GM12878 (cell line): Measurements from ENCODE around the gene STK39. TPM values are rescaled to one million over a fixed set of nuclear protein-coding genes. Genes with fewer than 3 reads are reported as not detected.

Experiments used
- ATAC-seq: fragments of 200-7000 bp; cut with Tn5 transposase; 3 replicates; pipeline ENCODE4 v1.9.1; 2020; ENCODE audit warnings: mild to moderate bottlenecking, moderate library complexity
- BruUV-seq: library from RNA; stranded (reverse); fragments of 400-500 nt; replicated peaks from 2 replicates; lab custom pipeline; 2021; lab: Mats Ljungman, UMichigan
- CTCF ChIA-PET: fragments of 300-600 bp; sonication (Branson Sonifier 250); formaldehyde crosslinking; extraction: SDS; loops from one replicate; lab custom pipeline; 2021; ENCODE audit warnings: inconsistent platforms; lab: Yijun Ruan, JAX
- POLR2A ChIA-PET: fragments of 350-600 bp; formaldehyde crosslinking; extraction: SDS; loops from one replicate; lab custom pipeline; 2021; ENCODE audit warnings: inconsistent platforms; lab: Charles Lee
- RAD21 ChIA-PET: fragments of 300-600 bp; sonication (Branson Sonifier 250); formaldehyde crosslinking; loops from one replicate; lab custom pipeline; 2023; ENCODE audit warnings: antibody characterized with exemption; ENCODE audit not compliant: unreplicated experiment; lab: Charles Lee
- SMC1A ChIA-PET: fragments of 300-600 bp; sonication (Branson Sonifier 250); formaldehyde crosslinking; loops from one replicate; lab custom pipeline; 2023; ENCODE audit not compliant: unreplicated experiment, uncharacterized antibody; lab: Charles Lee
- DNase-seq: peaks from one replicate; pipeline ENCODE4 v3.0.0-alpha.2; 2011; ENCODE audit warnings: low read depth, low spot score
- FAIRE-seq: peaks from 3 replicates; lab custom pipeline; 2011; peaks lifted over from hg19 to GRCh38; lab: Jason Lieb, UNC
- H2AFZ ChIP-seq: 2 replicates; pipeline ENCODE4 v1.6.0; 2011; ENCODE audit warnings: low read depth, low read length, control low read depth; ENCODE audit not compliant: control insufficient read depth
- H3K27ac ChIP-seq: 2 replicates; pipeline ENCODE4 v1.5.1; 2011; ENCODE audit warnings: control low read depth; ENCODE audit not compliant: control insufficient read depth, insufficient read depth
- H3K27me3 ChIP-seq, 2 experiments: replicated peaks in 1 of 2; 2 replicates each; pipeline versions ENCODE4 v1.6.0 to v1.6.1; 2011; ENCODE audit warnings: low read length in 1 of 2; ENCODE audit not compliant: control insufficient read depth in 2 of 2, insufficient read depth in 2 of 2
- H3K36me3 ChIP-seq, 2 experiments: 2 replicates each; pipeline ENCODE4 v1.5.1; 2011; ENCODE audit warnings: low read length in 1 of 2; ENCODE audit not compliant: control insufficient read depth in 2 of 2, insufficient read depth in 2 of 2
- H3K4me1 ChIP-seq: 2 replicates; pipeline ENCODE4 v1.6.1; 2011; ENCODE audit warnings: mild to moderate bottlenecking, low read length, moderate library complexity, mixed read lengths; ENCODE audit not compliant: control insufficient read depth, insufficient read depth
- H3K4me2 ChIP-seq: 2 replicates; pipeline ENCODE4 v1.6.0; 2011; ENCODE audit warnings: control low read depth; ENCODE audit not compliant: control insufficient read depth, insufficient read depth
- H3K4me3 ChIP-seq: fragments of 200-600 bp; sonication (generic); 2 replicates; pipeline ENCODE4 v1.5.1; 2016
- H3K79me2 ChIP-seq: 2 replicates; pipeline ENCODE4 v1.6.0; 2011; ENCODE audit warnings: low read length; ENCODE audit not compliant: control insufficient read depth, insufficient read depth
- H3K9ac ChIP-seq: 2 replicates; pipeline ENCODE4 v1.8.0; 2011; ENCODE audit warnings: low read length, control low read depth, mixed read lengths; ENCODE audit not compliant: control insufficient read depth, insufficient read depth
- H3K9me3 ChIP-seq: replicated peaks from 3 replicates; pipeline ENCODE4 v1.5.1; 2011; ENCODE audit warnings: mild to moderate bottlenecking, low read length; ENCODE audit not compliant: control insufficient read depth, insufficient read depth
- H4K20me1 ChIP-seq: 2 replicates; pipeline ENCODE4 v1.6.0; 2011; ENCODE audit not compliant: control insufficient read depth, insufficient read depth
- EZH2 ChIP-seq: IDR thresholded peaks from 2 replicates; pipeline ENCODE4 v1.6.1; 2012; ENCODE audit warnings: low read depth, mild to moderate bottlenecking, control low read depth, inconsistent platforms, low read length, borderline replicate concordance; ENCODE audit not compliant: control insufficient read depth
- IRF4 ChIP-seq: IDR thresholded peaks from 2 replicates; pipeline ENCODE4 v1.6.1; 2011; ENCODE audit warnings: low read depth, low read length
- KLF5 ChIP-seq: fragments of 450-650 bp; IDR thresholded peaks from 2 replicates; pipeline ENCODE4 v1.6.1; 2014; ENCODE audit warnings: mild to moderate bottlenecking; ENCODE audit not compliant: partially characterized antibody
- MTA2 ChIP-seq: fragments of 450-650 bp; IDR thresholded peaks from 2 replicates; pipeline ENCODE4 v1.6.1; 2016; ENCODE audit warnings: low read depth, mild to moderate bottlenecking, moderate library complexity
- MYC ChIP-seq: IDR thresholded peaks from 2 replicates; pipeline ENCODE4 v1.6.1; 2011; ENCODE audit warnings: mild to moderate bottlenecking, low read length, moderate library complexity, inconsistent platforms; ENCODE audit not compliant: insufficient read depth, insufficient replicate concordance, insufficient read length, severe bottlenecking
- SIN3A ChIP-seq: IDR thresholded peaks from 2 replicates; pipeline ENCODE4 v1.6.1; 2012; ENCODE audit warnings: low read depth, low read length, improper control_type of control experiment
- SPI1 ChIP-seq: IDR thresholded peaks from 2 replicates; pipeline ENCODE4 v1.6.1; 2011; ENCODE audit warnings: low read depth, mild to moderate bottlenecking, low read length, moderate library complexity, borderline replicate concordance; ENCODE audit not compliant: insufficient read depth
- WGBS: methylation state at CpG from one replicate; pipeline ENCODE4 v1.1.6; 2016; ENCODE audit warnings: low lambda C conversion rate; ENCODE audit not compliant: insufficient replicate concordance, insufficient coverage; ENCODE audit errors: missing lambda C conversion rate; 5-methylcytosine and 5-hydroxymethylcytosine counted together
- in situ Hi-C: fragments of 300-500 bp; cut with MboI; formaldehyde crosslinking; loops from 9 replicates; pipeline ENCODE4 v1.14.3; 2018; ENCODE audit warnings: mixed read lengths
- intact Hi-C: fragments of 100-400 bp; cut with micrococcal nuclease; formaldehyde crosslinking; loops from one replicate; pipeline ENCODE4 v1.14.2; 2022; ENCODE audit not compliant: unreplicated experiment
- polyA plus RNA-seq, 11 experiments: library from polyadenylated mRNA; depleted of rRNA in 4 of 11; unstranded in 6 of 11; stranded (reverse) in 5 of 11; fragments of >200 nt; fragmentation: Nextera tagmentation in 4 of 11; fragmentation: Illumina TruSeq in 1 of 11; extraction: Ambion mirVana in 4 of 11; extraction: Trizol in 1 of 11; gene quantifications; 1 replicate in 1 of 11; 2 replicates in 10 of 11; pipeline versions ENCODE4 v1.2.1 to v1.2.3, GENCODE V29; 2011 to 2016; ENCODE audit warnings: inconsistent platforms in 2 of 11, missing spikeins in 2 of 11, low read depth in 1 of 11
- total RNA-seq, 4 experiments: library from RNA; depleted of rRNA in 3 of 4; stranded (reverse); fragments of >200 nt in 3 of 4; fragmentation: Illumina TruSeq in 1 of 4; extraction: Trizol in 1 of 4; gene quantifications; 2 replicates each; pipeline versions ENCODE4 v1.2.1 to v1.2.3, GENCODE V29; 2013 to 2021
- TF ChIP-seq, protein P1 (sequence below): fragments of 450-650 bp; IDR thresholded peaks from 2 replicates; pipeline ENCODE4 v1.6.1; 2017; ENCODE audit warnings: mild to moderate bottlenecking

Gene STK39
- total and polyA plus RNA-seq, 10 of the 15 experiments (the other 5 are each of a cell fraction or from before 2014, with no cell fraction given) = 0.03 to 0.21 (median 0.07) TPM; not detected in 5

DNA sequence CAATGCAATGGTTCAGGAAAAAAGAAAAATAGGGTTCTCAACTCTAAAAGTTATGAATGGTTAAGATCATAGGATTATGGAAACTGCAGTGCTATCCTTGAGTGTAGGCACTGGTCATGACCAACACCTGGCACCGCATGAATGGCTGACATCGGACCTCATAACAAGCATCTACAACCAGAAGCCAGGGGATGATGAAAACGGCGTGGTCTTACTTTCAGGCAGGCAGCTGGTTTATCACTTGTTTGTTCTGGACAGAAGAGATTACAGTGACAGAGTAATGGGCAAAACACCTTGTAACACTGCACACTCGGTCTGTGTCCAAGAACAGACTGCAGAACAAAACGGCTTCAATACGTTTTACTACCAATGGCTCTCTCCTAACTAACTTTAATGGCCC lies 132.8 kb downstream of the STK39 start:
- no peaks in the 10 kb centered on the region for H4K20me1 ChIP-seq
- H3K36me3 ChIP-seq = no peaks in the 10 kb centered on the region
- no peaks in the 10 kb centered on the region for H3K4me1 ChIP-seq
- H3K27me3 ChIP-seq = 0 out of 4 replicates have a peak, but pooled peaks cover 0 to 6% of the 10 kb centered on the region in 2 experiments
- no peak overlapping the region for H3K4me2 ChIP-seq
- no peak overlapping the region for H2AFZ ChIP-seq
- WGBS = 45% methylated on average over 7 of the region's 7 CpGs
- no peak overlapping the region for H3K4me3 ChIP-seq
- BruUV-seq = no TSS peak
- SMC1A ChIA-PET = no interaction called here
- FAIRE-seq = no peak
- TF ChIP-seq MYC (no peak), IRF4 (no peak), SIN3A (no peak), MTA2 (no peak), KLF5 (no peak), EZH2 (no peak), SPI1 (no peak)
- TF ChIP-seq, protein P1, sequence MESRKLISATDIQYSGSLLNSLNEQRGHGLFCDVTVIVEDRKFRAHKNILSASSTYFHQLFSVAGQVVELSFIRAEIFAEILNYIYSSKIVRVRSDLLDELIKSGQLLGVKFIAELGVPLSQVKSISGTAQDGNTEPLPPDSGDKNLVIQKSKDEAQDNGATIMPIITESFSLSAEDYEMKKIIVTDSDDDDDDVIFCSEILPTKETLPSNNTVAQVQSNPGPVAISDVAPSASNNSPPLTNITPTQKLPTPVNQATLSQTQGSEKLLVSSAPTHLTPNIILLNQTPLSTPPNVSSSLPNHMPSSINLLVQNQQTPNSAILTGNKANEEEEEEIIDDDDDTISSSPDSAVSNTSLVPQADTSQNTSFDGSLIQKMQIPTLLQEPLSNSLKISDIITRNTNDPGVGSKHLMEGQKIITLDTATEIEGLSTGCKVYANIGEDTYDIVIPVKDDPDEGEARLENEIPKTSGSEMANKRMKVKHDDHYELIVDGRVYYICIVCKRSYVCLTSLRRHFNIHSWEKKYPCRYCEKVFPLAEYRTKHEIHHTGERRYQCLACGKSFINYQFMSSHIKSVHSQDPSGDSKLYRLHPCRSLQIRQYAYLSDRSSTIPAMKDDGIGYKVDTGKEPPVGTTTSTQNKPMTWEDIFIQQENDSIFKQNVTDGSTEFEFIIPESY = no peak
- TF ChIP-seq, all 136 proteins: peak for 0
- Histone ChIP-seq H3K27ac (no peak overlapping the region), H3K9ac (no peak overlapping the region), H3K9me3 (no peaks in the 10 kb centered on the region), H3K79me2 (no peaks in the 10 kb centered on the region)
- in situ Hi-C loops = loop anchor here (5.0 kb wide), 1 partner anchor 1577 kb away; no protein-coding TSS in a partner anchor
- RAD21 ChIA-PET = no interaction called here
- CTCF ChIA-PET = interaction anchor here (1.3 kb wide), 1 partner anchor 31 kb away, joined by 3 read pairs; no protein-coding TSS in a partner anchor
- DNase-seq (no peak), ATAC-seq (no peak)
- POLR2A ChIA-PET = no interaction called here
- intact Hi-C loops = loop anchor here (5.0 to 10.0 kb wide), 2 partner anchors 360 to 517 kb away; no protein-coding TSS in a partner anchor
